IPS-18a (cell line): ENCODE results near the gene EFCAB11.
"Not testable (repeated sequence)": the region's sequence is repeated elsewhere in the genome, so short reads cannot be mapped to it uniquely, and the experiment has no call there.

Experiments used
- H3K27ac ChIP-seq: one replicate; pipeline ENCODE4 v1.5.1; 2013; ENCODE audit warnings: low read length
- H3K27me3 ChIP-seq: one replicate; pipeline ENCODE4 v1.6.1; 2013; ENCODE audit warnings: mild to moderate bottlenecking, low read length; ENCODE audit not compliant: control insufficient read depth, insufficient read depth
- H3K36me3 ChIP-seq: one replicate; pipeline ENCODE4 v1.6.1; 2013; ENCODE audit warnings: low read depth, low read length; ENCODE audit not compliant: control insufficient read depth
- H3K4me1 ChIP-seq: one replicate; pipeline ENCODE4 v1.6.1; 2013; ENCODE audit warnings: low read depth, low read length; ENCODE audit not compliant: control insufficient read depth
- H3K4me3 ChIP-seq: one replicate; pipeline ENCODE4 v1.5.1; 2013; ENCODE audit warnings: low read length
- H3K9ac ChIP-seq: one replicate; pipeline ENCODE4 v1.6.1; 2013; ENCODE audit warnings: mild to moderate bottlenecking, low read length, moderate library complexity
- H3K9me3 ChIP-seq: one replicate; pipeline ENCODE4 v1.6.1; 2013; ENCODE audit warnings: low read depth, low read length; ENCODE audit not compliant: control insufficient read depth

Gene EFCAB11

DNA sequence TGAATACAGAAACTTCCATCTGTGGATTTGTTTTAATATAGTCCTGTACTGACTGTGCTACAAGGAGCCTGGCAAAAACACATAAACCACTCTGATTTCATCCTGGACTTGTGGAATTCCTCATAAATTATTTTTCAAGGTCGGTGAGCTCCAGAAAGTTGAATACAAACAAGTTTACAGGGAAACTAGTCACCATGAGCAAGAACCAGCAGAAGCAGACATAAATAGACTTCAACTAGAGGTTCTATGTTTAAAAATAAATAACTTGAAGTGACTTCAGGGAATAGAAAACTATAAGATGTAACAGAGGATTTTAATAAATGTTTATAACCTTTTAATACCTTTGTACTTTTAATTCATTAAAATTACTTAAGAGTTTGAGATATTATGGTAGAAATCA is 63.5 kb downstream of the EFCAB11 start:
- no peak overlapping the region for H3K27ac ChIP-seq
- H3K27me3 ChIP-seq, result no peaks in the 10 kb centered on the region
- H3K4me1 ChIP-seq, result no peaks in the 10 kb centered on the region
- H3K9ac ChIP-seq, result no peak overlapping the region
- H3K4me3 ChIP-seq, result no peak overlapping the region
- H3K9me3 ChIP-seq, result no peaks in the 10 kb centered on the region
- no peaks in the 10 kb centered on the region for H3K36me3 ChIP-seq

DNA sequence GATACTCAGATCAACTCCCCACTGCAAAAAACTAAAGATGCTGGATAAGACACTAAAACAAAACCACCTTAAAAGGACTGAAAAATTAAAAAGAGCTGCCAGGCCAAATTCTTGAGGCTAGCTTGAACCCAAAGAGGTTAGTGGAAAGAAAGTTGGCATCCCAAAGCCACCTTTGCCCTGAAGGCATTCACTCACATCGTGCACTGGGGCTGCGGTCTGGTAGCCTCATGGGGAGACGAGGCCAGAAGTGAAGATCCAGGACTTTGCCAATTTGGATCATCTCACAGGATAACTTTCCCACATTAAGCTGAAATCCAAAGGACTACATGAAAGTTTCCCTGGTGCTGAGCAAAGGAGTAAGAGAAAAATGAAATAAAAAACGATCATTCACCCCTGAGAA is 63.9 kb downstream of the EFCAB11 start:
- Histone ChIP-seq H3K4me1 (no peaks in the 10 kb centered on the region), H3K27ac (no peak overlapping the region), H3K4me3 (no peak overlapping the region), H3K9ac (no peak overlapping the region), H3K36me3 (no peaks in the 10 kb centered on the region), H3K27me3 (no peaks in the 10 kb centered on the region), H3K9me3 (no peaks in the 10 kb centered on the region)

DNA sequence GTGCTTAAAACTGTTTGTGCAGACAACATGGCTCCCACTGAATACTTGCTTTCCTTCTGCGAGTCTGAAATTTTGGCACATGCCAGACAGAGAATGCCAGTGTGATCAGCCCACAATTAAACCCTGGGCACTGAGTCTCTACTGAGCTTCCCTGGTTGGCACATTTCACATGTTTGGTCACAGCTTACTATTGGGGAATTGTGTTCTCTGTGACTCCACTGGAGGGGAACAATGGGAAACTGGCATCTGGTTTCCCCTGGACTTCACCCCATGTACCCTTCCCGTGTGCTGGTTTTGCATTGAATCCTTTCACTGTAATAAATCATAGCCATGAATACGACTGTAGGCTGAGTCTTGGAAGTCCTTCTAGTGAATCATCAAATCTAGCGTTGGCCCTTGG is 64.9 kb downstream of the EFCAB11 start:
- H3K27ac ChIP-seq, result no peak overlapping the region
- no peaks in the 10 kb centered on the region for H3K36me3 ChIP-seq
- H3K9me3 ChIP-seq, result no peaks in the 10 kb centered on the region
- H3K9ac ChIP-seq, result no peak overlapping the region
- H3K27me3 ChIP-seq, result no peaks in the 10 kb centered on the region
- H3K4me1 ChIP-seq, result no peaks in the 10 kb centered on the region
- no peak overlapping the region for H3K4me3 ChIP-seq

DNA sequence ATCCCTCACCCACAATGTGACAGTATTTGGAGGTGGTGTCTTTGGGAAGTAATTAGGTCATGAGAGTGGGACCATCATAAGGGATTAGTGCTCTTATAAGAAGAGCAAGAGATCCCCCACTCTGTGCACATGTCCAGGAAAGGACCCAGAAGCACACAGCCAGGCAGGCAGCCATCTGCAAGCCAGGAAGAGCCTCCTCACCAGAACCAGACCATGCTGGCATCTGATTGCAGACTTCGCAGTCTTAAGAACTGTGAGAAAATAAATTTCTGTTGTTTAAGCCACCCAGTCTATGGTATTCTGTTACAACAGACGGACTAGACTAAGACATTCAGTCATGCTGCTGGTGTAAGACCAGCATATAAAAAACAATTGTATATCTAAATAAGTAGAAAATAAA is 69.8 kb downstream of the EFCAB11 start:
- no peaks in the 10 kb centered on the region for H3K36me3 ChIP-seq
- no peaks in the 10 kb centered on the region for H3K4me1 ChIP-seq
- H3K27me3 ChIP-seq, result no peaks in the 10 kb centered on the region
- H3K4me3 ChIP-seq, result no peak overlapping the region
- H3K27ac ChIP-seq, result no peak overlapping the region
- H3K9me3 ChIP-seq, result no peaks in the 10 kb centered on the region
- no peak overlapping the region for H3K9ac ChIP-seq

DNA sequence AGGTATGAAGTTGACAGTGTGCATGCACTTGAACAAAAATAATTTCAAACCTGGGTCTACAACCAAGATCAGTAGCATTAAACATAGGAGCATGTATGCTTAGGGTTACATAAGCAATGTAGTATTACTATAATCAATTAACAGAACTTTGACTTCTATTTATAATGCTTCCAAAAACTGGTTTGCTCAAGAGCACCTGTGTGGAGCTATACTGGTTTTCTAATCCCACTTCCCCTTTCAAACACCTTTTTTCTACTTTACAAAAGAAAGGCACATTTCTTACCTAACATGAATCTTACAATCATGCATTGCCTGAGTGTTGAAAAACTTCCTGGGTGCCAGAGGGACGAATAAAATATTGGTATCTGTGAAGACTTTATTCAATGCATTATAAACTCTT is 72.7 kb downstream of the EFCAB11 start:
- no peak overlapping the region for H3K9ac ChIP-seq
- H3K4me1 ChIP-seq, result no peaks in the 10 kb centered on the region
- H3K9me3 ChIP-seq, result no peaks in the 10 kb centered on the region
- no peak overlapping the region for H3K4me3 ChIP-seq
- H3K36me3 ChIP-seq, result no peaks in the 10 kb centered on the region
- no peak overlapping the region for H3K27ac ChIP-seq
- H3K27me3 ChIP-seq, result no peaks in the 10 kb centered on the region

DNA sequence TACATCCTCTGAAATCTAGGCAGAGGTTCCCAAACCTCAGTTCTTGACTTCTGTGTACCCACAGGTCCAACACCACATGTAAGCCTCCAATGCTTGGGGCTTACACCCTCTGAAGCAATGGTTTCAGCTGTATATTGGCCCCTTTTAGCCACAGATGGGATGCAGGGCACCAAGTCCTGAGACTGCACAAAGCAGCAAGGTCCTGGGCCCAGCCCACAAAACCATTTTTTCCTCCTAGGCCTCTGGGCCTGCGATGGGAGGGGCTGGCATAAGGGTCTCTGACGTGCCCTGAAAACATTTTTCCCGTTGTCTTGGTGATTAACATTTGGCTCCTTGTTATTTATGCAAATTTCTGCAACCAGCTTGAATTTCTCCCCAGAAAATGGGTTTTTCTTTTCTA is 80.4 kb downstream of the EFCAB11 start:
- H3K9ac ChIP-seq, H3K4me3 ChIP-seq, H3K36me3 ChIP-seq, H3K9me3 ChIP-seq, H3K4me1 ChIP-seq, H3K27ac ChIP-seq, H3K27me3 ChIP-seq: not testable (repeated sequence)

DNA sequence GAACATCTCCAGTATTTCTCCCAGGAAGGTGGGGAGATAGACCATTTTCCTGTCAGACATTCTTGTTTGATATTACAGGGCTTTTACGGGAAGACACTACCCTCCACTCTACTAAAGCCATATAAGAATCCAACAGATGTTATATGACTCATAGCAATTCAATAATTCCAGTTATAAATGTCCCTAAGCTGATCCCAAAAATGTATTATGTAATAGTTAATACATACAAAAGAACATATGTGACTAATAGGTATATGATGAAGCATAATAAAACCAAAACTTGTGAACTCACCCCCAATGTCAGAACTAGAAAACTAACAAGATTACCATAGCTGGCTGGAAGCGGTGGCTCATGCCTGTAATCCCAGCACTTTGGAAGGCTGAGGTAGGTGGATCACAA is 84.2 kb downstream of the EFCAB11 start:
- Histone ChIP-seq H3K9ac (no peak overlapping the region), H3K27ac (no peak overlapping the region), H3K27me3 (no peaks in the 10 kb centered on the region), H3K4me3 (no peak overlapping the region), H3K9me3 (no peaks in the 10 kb centered on the region), H3K4me1 (no peaks in the 10 kb centered on the region), H3K36me3 (no peaks in the 10 kb centered on the region)

DNA sequence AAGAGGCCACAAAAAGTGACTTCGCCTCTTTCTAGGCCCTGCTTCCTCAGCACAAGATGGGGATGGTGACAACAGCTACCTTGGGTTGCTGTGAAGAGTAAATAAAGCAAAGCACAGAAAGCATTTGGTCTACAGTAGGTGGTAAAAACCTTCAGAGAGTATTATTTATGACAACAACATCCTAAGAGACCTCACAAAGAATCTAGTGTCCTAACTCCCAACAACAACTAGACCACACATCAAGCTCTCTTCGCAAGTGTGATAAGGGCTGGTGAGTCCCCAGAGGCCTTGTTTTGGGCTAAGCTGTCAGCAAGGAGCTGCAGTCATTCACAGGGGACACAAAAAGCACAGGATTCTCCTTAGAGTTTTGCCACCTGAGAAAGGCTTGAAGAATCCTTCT is 84.9 kb downstream of the EFCAB11 start:
- Histone ChIP-seq H3K4me3 (no peak overlapping the region), H3K9me3 (no peaks in the 10 kb centered on the region), H3K36me3 (no peaks in the 10 kb centered on the region), H3K27me3 (no peaks in the 10 kb centered on the region), H3K27ac (no peak overlapping the region), H3K9ac (no peak overlapping the region), H3K4me1 (no peaks in the 10 kb centered on the region)

DNA sequence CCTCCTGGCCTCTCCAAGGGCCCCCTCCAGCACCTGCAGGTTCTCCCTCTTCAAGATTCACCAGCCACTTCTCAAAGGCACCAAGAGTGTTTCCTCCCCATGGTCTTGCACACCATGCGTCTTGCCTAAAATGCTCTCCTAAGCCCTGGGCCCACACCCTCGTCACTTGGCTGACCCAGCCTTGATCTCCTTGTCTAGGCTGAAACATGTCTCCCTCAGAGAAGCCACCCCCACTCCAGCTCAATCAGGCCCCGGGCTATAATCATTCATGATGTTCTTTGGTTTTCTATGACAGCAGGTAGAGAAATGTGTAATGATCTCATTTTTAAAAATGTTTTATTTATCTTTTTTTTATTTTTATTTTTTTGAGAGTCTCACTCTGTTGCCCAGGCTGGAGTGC is 88.1 kb downstream of the EFCAB11 start:
- Histone ChIP-seq H3K4me3 (no peak overlapping the region), H3K4me1 (no peaks in the 10 kb centered on the region), H3K36me3 (no peaks in the 10 kb centered on the region), H3K27me3 (no peaks in the 10 kb centered on the region), H3K9ac (no peak overlapping the region), H3K27ac (no peak overlapping the region), H3K9me3 (no peaks in the 10 kb centered on the region)

DNA sequence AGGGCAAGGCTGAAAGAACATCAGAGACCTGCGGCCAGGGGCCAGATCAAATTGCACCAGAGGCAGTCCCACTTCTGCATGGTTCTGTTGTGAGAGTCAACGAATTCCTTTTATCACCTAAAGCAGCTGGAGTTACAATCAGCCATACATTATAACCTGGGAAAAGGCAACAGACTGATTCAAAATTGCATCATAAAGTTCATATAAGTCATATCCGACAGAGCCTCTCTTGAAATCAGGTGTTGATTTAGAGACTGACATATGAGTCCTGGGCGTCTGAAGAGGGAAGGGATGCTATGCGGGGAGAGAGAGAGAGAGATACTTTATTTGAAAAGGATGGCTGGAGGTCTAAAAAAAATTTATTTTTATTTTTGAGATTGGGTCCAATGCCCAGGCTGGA is 89.4 kb downstream of the EFCAB11 start:
- Histone ChIP-seq H3K4me3 (no peak overlapping the region), H3K27ac (no peak overlapping the region), H3K4me1 (no peaks in the 10 kb centered on the region), H3K27me3 (no peaks in the 10 kb centered on the region), H3K9me3 (no peaks in the 10 kb centered on the region), H3K9ac (no peak overlapping the region), H3K36me3 (no peaks in the 10 kb centered on the region)

DNA sequence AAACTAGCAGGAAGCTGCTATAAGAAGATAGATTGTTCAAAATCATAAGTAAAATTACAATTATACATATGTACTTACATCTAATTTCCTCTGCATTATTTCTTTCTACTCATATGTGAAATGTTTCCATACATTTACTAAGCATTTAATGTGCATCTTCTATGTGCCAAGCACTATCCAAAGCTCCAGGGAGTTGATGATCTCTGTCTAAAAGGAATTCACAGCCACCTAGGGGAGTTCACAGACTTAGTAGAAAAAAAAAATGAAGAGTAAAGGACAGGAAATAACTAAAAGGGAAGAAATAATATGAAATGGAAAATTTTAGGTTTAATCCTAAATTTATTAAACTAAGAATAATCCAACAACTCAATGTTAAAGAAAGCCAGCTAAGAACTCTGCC is 91.7 kb downstream of the EFCAB11 start:
- Histone ChIP-seq H3K9ac (no peak overlapping the region), H3K36me3 (no peaks in the 10 kb centered on the region), H3K27me3 (no peaks in the 10 kb centered on the region), H3K9me3 (no peaks in the 10 kb centered on the region), H3K4me1 (no peaks in the 10 kb centered on the region), H3K27ac (no peak overlapping the region), H3K4me3 (no peak overlapping the region)

DNA sequence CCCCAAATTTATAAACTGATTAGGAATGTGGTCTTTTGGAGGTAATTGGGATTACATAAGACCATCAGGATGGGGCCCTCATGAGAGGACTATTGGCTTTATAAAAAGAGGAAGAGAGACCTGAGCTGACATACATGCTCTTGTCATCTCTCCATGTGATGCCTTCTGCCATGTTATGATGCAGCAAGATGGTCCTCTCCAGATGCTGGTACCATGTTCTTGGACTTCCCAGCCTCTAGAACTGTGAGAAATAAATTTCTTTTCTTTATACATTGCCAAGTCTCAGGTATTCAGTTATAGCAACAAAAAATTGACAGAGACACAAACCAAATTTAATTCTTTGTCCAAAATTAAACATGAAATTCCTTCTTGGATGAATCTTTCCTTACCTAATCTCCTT is 92.9 kb downstream of the EFCAB11 start:
- no peaks in the 10 kb centered on the region for H3K36me3 ChIP-seq
- no peak overlapping the region for H3K27ac ChIP-seq
- H3K27me3 ChIP-seq, result no peaks in the 10 kb centered on the region
- no peak overlapping the region for H3K9ac ChIP-seq
- no peaks in the 10 kb centered on the region for H3K9me3 ChIP-seq
- no peak overlapping the region for H3K4me3 ChIP-seq
- H3K4me1 ChIP-seq, result no peaks in the 10 kb centered on the region

DNA sequence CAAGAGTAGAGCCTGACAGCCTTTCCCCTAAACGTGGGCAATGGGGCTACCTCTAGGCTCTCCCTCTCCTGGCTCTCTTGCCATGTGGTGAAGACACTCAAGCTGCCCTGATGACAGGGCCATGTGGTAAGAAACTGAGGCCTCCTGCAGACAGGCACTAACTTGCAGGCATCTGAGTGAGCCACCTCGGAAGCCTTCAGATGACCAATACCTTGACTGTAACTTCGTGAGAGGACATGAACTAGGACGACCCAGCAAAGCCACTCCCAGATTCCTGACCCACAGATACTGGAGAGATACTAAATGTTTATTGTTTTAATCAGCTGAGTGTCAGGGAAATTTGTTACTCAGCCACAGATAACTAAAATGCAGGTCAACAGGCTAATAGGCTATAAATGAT is 96.4 kb downstream of the EFCAB11 start:
- no peak overlapping the region for H3K9ac ChIP-seq
- no peak overlapping the region for H3K27ac ChIP-seq

More for the DNA sequence above, 96.4 kb downstream of the EFCAB11 start:
- H3K27me3 ChIP-seq, result no peaks in the 10 kb centered on the region
- H3K36me3 ChIP-seq, result no peaks in the 10 kb centered on the region
- no peaks in the 10 kb centered on the region for H3K9me3 ChIP-seq
- H3K4me1 ChIP-seq, result no peaks in the 10 kb centered on the region
- no peak overlapping the region for H3K4me3 ChIP-seq
